NCI-H1930 (cell line): ENCODE results near the gene ZNF417.
"Not testable (repeated sequence)": the region's sequence is repeated elsewhere in the genome, so short reads cannot be mapped to it uniquely, and the experiment has no call there.

Source experiments
- DNase-seq, 2 experiments: peaks; one replicate each; lab custom pipeline; 2025; lab: John Stamatoyannopoulos, UW

Gene ZNF417

GRCh38 chr19:57916168-57916995 lies at the start of gene ZNF417:
ZNF417 (minus strand) TSS chr19:57916592; CDS start chr19:57916411, 181 bp downstream.
- DNase-seq, result peak; percentile 97 to 98

GRCh38 chr19:57964761-57965160 lies 48.4 kb upstream of the ZNF417 start:
- DNase-seq, result peak in 1 of 2 experiments; percentile 31

- DNase-seq, result no peak
These were observed 45.4 kb upstream of the ZNF417 start for GRCh38 chr19:57961785-57962184.

- no peak for DNase-seq
These were observed 38.6 kb upstream of the ZNF417 start for GRCh38 chr19:57954996-57955395.

- DNase-seq, result no peak
These were observed 33.3 kb upstream of the ZNF417 start for GRCh38 chr19:57949702-57950101.

- no peak for DNase-seq
These were observed 32.9 kb upstream of the ZNF417 start for GRCh38 chr19:57949296-57949695.

- peak; percentile 98 to 100 for DNase-seq
These were observed 31.2 kb upstream of the ZNF417 start, which contains the start of gene ZNF256 for GRCh38 chr19:57947419-57948134. ZNF256 (minus strand) TSS chr19:57947706; CDS start chr19:57947474, 232 bp downstream.

GRCh38 chr19:57947088-57947418 lies 30.7 kb upstream of the ZNF417 start:
- DNase-seq, result no peak

- no peak for DNase-seq
These were observed 29.9 kb upstream of the ZNF417 start for GRCh38 chr19:57946316-57946715.

GRCh38 chr19:57941593-57941992 lies 25.2 kb upstream of the ZNF417 start:
- no peak for DNase-seq

- no peak for DNase-seq
These were observed 19.3 kb upstream of the ZNF417 start for GRCh38 chr19:57935731-57936130.

- DNase-seq, result peak; percentile 62 to 80
These were observed 18.7 kb upstream of the ZNF417 start, which contains the start of gene ZNF418 for GRCh38 chr19:57934820-57935665. ZNF418 (minus strand) TSS chr19:57935402; CDS start chr19:57933822, 1,580 bp downstream.

- DNase-seq, result no peak
These were observed 11.2 kb upstream of the ZNF417 start for GRCh38 chr19:57927587-57927986.

GRCh38 chr19:57914531-57914930 lies 1.9 kb downstream of the ZNF417 start:
- no peak for DNase-seq

- DNase-seq, result no peak
These were observed 9.0 kb downstream of the ZNF417 start for GRCh38 chr19:57907394-57907793.

GRCh38 chr19:57905258-57905657 lies 11.1 kb downstream of the ZNF417 start:
- no peak for DNase-seq

- DNase-seq, result no peak
These were observed 12.7 kb downstream of the ZNF417 start for GRCh38 chr19:57903618-57904184.

- DNase-seq, result no peak
These were observed 16.1 kb downstream of the ZNF417 start for GRCh38 chr19:57900311-57900710.

- not testable (repeated sequence) for DNase-seq
These were observed 25.7 kb downstream of the ZNF417 start for GRCh38 chr19:57890706-57891105.

GRCh38 chr19:57888560-57889231 lies 27.7 kb downstream of the ZNF417 start, which contains the start of gene ZNF814:
ZNF814 (minus strand) TSS chr19:57889037; CDS start chr19:57888802, 235 bp downstream.
- peak; percentile 86 to 91 for DNase-seq

GRCh38 chr19:57888107-57888559 lies 28.3 kb downstream of the ZNF417 start:
- DNase-seq, result no peak
